ENCODE data around the gene FZD4.

- TF ChIP-seq CTCF (IDR thresholded peaks at IDR 0.05; ENCODE audit: low read depth, low read length), result no peak
- no peak for TF ChIP-seq POLR2A (IDR thresholded peaks at IDR 0.05; ENCODE audit: extremely low read depth, insufficient read length)
- no peak for TF ChIP-seq MYC (IDR thresholded peaks at IDR 0.05; ENCODE audit: low read depth, low read length)
These were observed 36.7 kb downstream of the FZD4 start for GRCh38 chr11:86918496-86918895.
